B cell (primary cell): ENCODE data around the gene SMARCC2. TPM values are rescaled to one million over a fixed set of nuclear protein-coding genes. Genes with fewer than 3 reads are reported as not detected.

Experiments used
- ATAC-seq: fragments of 200-7000 bp; cut with Tn5 transposase; one replicate; pipeline ENCODE4 v1.10.0; 2021; ENCODE audit warnings: low read depth, mild to moderate bottlenecking, moderate number of reproducible peaks, moderate library complexity
- CTCF ChIA-PET: fragments of 350-600 bp; sonication (Branson Sonifier 250); formaldehyde crosslinking; loops from one replicate; lab custom pipeline; 2021; ENCODE audit warnings: antibody characterized with exemption, inconsistent platforms; lab: Charles Lee
- POLR2A ChIA-PET: fragments of 350-600 bp; sonication (Branson Sonifier 250); formaldehyde crosslinking; loops from one replicate; lab custom pipeline; 2021; ENCODE audit warnings: antibody characterized with exemption; lab: Charles Lee
- DNase-seq: peaks from one replicate; pipeline ENCODE4 v3.0.0; 2013
- H2AFZ ChIP-seq: 2 replicates; pipeline ENCODE4 v1.6.1; 2012; ENCODE audit warnings: mild to moderate bottlenecking, low read depth, low read length; ENCODE audit not compliant: insufficient read depth, poor library complexity, severe bottlenecking
- H3K27ac ChIP-seq, 2 donors: 1 replicate in 1 of 2; 2 replicates in 1 of 2; pipeline ENCODE4 v1.5.1; 2012 to 2013; ENCODE audit warnings: low read length in 2 of 2, mild to moderate bottlenecking in 2 of 2, moderate library complexity in 1 of 2
- H3K27me3 ChIP-seq, 4 experiments: fragments of 200-600 bp in 1 of 4; sonication (generic) in 1 of 4; replicated peaks in 1 of 4; 1 replicate in 2 of 4; 2 replicates in 2 of 4; pipeline versions ENCODE4 v1.6.1 to v1.7.0; 2013 to 2016; ENCODE audit warnings: low read length in 3 of 4, mild to moderate bottlenecking in 2 of 4, mixed read lengths in 1 of 4, moderate library complexity in 1 of 4; ENCODE audit not compliant: insufficient read depth in 4 of 4, control insufficient read depth in 3 of 4; ENCODE audit errors: control extremely low read depth in 1 of 4
- H3K36me3 ChIP-seq, 2 experiments: replicated peaks in 1 of 2; 1 replicate in 1 of 2; 2 replicates in 1 of 2; pipeline versions ENCODE4 v1.6.1 to v1.7.1; 2013; ENCODE audit warnings: low read length in 1 of 2; ENCODE audit not compliant: insufficient read depth in 2 of 2, control insufficient read depth in 1 of 2; ENCODE audit errors: control extremely low read depth in 1 of 2, extremely low read depth in 1 of 2
- H3K4me1 ChIP-seq, 2 donors: fragments of 200-600 bp in 1 of 2; sonication (generic) in 1 of 2; 1 replicate in 1 of 2; 2 replicates in 1 of 2; pipeline versions ENCODE4 v1.5.1 to v1.6.1; 2013 to 2017; ENCODE audit warnings: low read length in 2 of 2; ENCODE audit not compliant: control insufficient read depth in 2 of 2, insufficient read depth in 2 of 2
- H3K4me2 ChIP-seq: replicated peaks from 2 replicates; pipeline ENCODE3; 2012; ENCODE audit warnings: mild to moderate bottlenecking, low read depth, low read length; ENCODE audit not compliant: poor library complexity, severe bottlenecking
- H3K4me3 ChIP-seq, 5 experiments: fragments of 200-600 bp in 1 of 5; sonication (generic) in 1 of 5; 1 replicate in 3 of 5; 2 replicates in 2 of 5; pipeline versions ENCODE4 v1.5.1 to v1.7.0; 2011 to 2016; ENCODE audit warnings: low read length in 4 of 5, mild to moderate bottlenecking in 4 of 5, low read depth in 2 of 5, control low read depth in 1 of 5, moderate library complexity in 1 of 5; ENCODE audit not compliant: insufficient read depth in 1 of 5; ENCODE audit errors: control extremely low read depth in 1 of 5, extremely low read depth in 1 of 5
- H3K79me2 ChIP-seq: fragments of 200-600 bp; sonication (generic); one replicate; pipeline ENCODE4 v1.6.0; 2016; ENCODE audit warnings: low read length; ENCODE audit not compliant: control insufficient read depth, insufficient read depth
- H3K9ac ChIP-seq: fragments of 200-600 bp; sonication (generic); 2 replicates; pipeline ENCODE4 v1.6.1; 2017; ENCODE audit warnings: mild to moderate bottlenecking, low read length, moderate library complexity
- H3K9me3 ChIP-seq, 3 donors: one replicate each; pipeline versions ENCODE4 v1.6.1 to v1.7.1; 2013; ENCODE audit warnings: low read length in 2 of 3; ENCODE audit not compliant: control insufficient read depth in 2 of 3, insufficient read depth in 1 of 3; ENCODE audit errors: control extremely low read depth in 1 of 3
- H4K20me1 ChIP-seq: 2 replicates; pipeline ENCODE4 v1.6.0; 2012; ENCODE audit warnings: mild to moderate bottlenecking, low read length; ENCODE audit not compliant: insufficient read depth, control insufficient read depth, poor library complexity, severe bottlenecking
- H3K27ac Mint-ChIP-seq: one replicate; pipeline ENCODE4 v1.8.0; 2021; ENCODE audit warnings: mixed read lengths
- H3K27me3 Mint-ChIP-seq: one replicate; pipeline ENCODE4 v1.8.0; 2021; ENCODE audit warnings: mixed read lengths
- H3K4me1 Mint-ChIP-seq: one replicate; pipeline ENCODE4 v1.8.0; 2021; ENCODE audit warnings: mixed read lengths
- H3K4me3 Mint-ChIP-seq: one replicate; pipeline ENCODE4 v1.8.0; 2021; ENCODE audit warnings: mixed read lengths
- H3K9me3 Mint-ChIP-seq: one replicate; pipeline ENCODE4 v1.8.0; 2022; ENCODE audit warnings: mixed read lengths; ENCODE audit not compliant: insufficient read depth
- CTCF ChIP-seq: fragments of 200-600 bp; IDR thresholded peaks from one replicate; pipeline ENCODE4 v1.8.0; 2022; ENCODE audit warnings: antibody characterized with exemption, mild to moderate bottlenecking
- EZH2 ChIP-seq: IDR thresholded peaks from 2 replicates; pipeline ENCODE4 v1.6.1; 2012; ENCODE audit warnings: borderline replicate concordance, low read depth, mild to moderate bottlenecking, moderate library complexity, low read length; ENCODE audit not compliant: insufficient read depth, poor library complexity, severe bottlenecking
- WGBS: methylation state at CpG from one replicate; pipeline ENCODE4 v1.1.5; 2013; ENCODE audit warnings: missing lambda C conversion rate; ENCODE audit not compliant: insufficient coverage; 5-methylcytosine and 5-hydroxymethylcytosine counted together
- intact Hi-C: fragments of 100-400 bp; cut with micrococcal nuclease; formaldehyde crosslinking; loops from one replicate; pipeline ENCODE4 v1.10.0; 2022
- polyA plus RNA-seq: library from polyadenylated mRNA; depleted of rRNA; stranded (reverse); fragments of >200 nt; gene quantifications from 2 replicates; pipeline ENCODE4 v1.2.3, GENCODE V29; 2012
- total RNA-seq, 2 donors: library from RNA; stranded (reverse); fragments of 120-200 nt in 1 of 2; gene quantifications; 1 replicate in 1 of 2; 2 replicates in 1 of 2; pipeline versions ENCODE4 v1.2.3 to v1.2.4, GENCODE V29; 2013 to 2022

SMARCC2 gene
- total and polyA plus RNA-seq, 2 donors (not counting 1 experiment from before 2014, with no cell fraction given): 70.4 to 198 TPM

DNA sequence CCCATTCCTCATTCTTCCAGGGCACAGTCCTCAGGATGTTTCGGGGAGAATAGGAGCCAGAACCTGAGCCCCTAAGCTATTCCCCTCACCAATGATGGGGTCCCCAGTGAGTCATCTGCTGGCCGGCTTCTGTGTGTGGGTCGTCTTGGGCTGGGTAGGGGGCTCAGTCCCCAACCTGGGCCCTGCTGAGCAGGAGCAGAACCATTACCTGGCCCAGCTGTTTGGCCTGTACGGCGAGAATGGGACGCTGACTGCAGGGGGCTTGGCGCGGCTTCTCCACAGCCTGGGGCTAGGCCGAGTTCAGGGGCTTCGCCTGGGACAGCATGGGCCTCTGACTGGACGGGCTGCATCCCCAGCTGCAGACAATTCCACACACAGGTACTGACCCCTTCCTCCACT, 41.9 kb upstream of the SMARCC2 start:
- Histone ChIP-seq H3K9me3 (no peaks in the 10 kb centered on the region), H2AFZ (no peak overlapping the region), H3K27ac (no peak overlapping the region), H4K20me1 (no peaks in the 10 kb centered on the region), H3K4me2 (no peak overlapping the region), H3K4me3 (no peak overlapping the region), H3K9ac (no peak overlapping the region), H3K79me2 (no peaks in the 10 kb centered on the region), H3K36me3 (peaks cover 0 to 2% of the 10 kb centered on the region in 2 experiments), H3K27me3 (no peaks in the 10 kb centered on the region), H3K4me1 (no peaks in the 10 kb centered on the region)
- DNase-seq (no peak), ATAC-seq (no peak)
- ChIA-PET POLR2A (no interaction called here), CTCF (interaction anchor here (0.7 to 1.5 kb wide), 2 partner anchors 10 to 28 kb away, joined by 3 to 4 read pairs; partner anchors contain the start of genes ANKRD52 and RNF41)
- 94% methylated on average over 10 of the region's 11 CpGs for whole genome bisulfite sequencing
- H3K27me3 Mint-ChIP-seq: no peaks in the 10 kb centered on the region
- H3K4me3 Mint-ChIP-seq: no peak overlapping the region
- no peak overlapping the region for H3K27ac Mint-ChIP-seq
- intact Hi-C loops: no loop called here
- no peaks in the 10 kb centered on the region for H3K9me3 Mint-ChIP-seq
- TF ChIP-seq CTCF (no peak), EZH2 (no peak)
- H3K4me1 Mint-ChIP-seq: no peaks in the 10 kb centered on the region

GRCh38 chr12:56230432-56231183, 41.3 kb upstream of the SMARCC2 start:
- no peak for ATAC-seq
- Mint-ChIP-seq H3K27me3 (no peaks in the 10 kb centered on the region), H3K4me1 (peaks cover under 1% of the 10 kb centered on the region), H3K4me3 (no peak overlapping the region), H3K27ac (no peak overlapping the region), H3K9me3 (no peaks in the 10 kb centered on the region)
- DNase-seq: no peak
- no peaks in the 10 kb centered on the region for H3K9me3 ChIP-seq
- H3K36me3 ChIP-seq: peaks cover 0 to 2% of the 10 kb centered on the region in 2 experiments
- intact Hi-C loops: no loop called here
- CTCF ChIA-PET: interaction anchor here (1.2 to 1.5 kb wide), 2 partner anchors 17 to 28 kb away, joined by 3 to 4 read pairs; partner anchors contain the start of gene ANKRD52
- no peak overlapping the region for H3K9ac ChIP-seq
- POLR2A ChIA-PET: no interaction called here
- H4K20me1 ChIP-seq: no peaks in the 10 kb centered on the region
- no peak overlapping the region for H3K4me2 ChIP-seq
- WGBS: 91% methylated on average over 6 of the region's 8 CpGs
- H3K27me3 ChIP-seq: no peaks in the 10 kb centered on the region
- H3K27ac ChIP-seq: no peak overlapping the region
- H2AFZ ChIP-seq: no peak overlapping the region
- no peaks in the 10 kb centered on the region for H3K4me1 ChIP-seq
- TF ChIP-seq CTCF: no peak
- TF ChIP-seq EZH2: no peak
- H3K4me3 ChIP-seq: no peak overlapping the region
- no peaks in the 10 kb centered on the region for H3K79me2 ChIP-seq
